Epidermal melanocyte (primary cell): ENCODE results near the gene LPIN2.
"Not testable (repeated sequence)": the region's sequence is repeated elsewhere in the genome, so short reads cannot be mapped to it uniquely, and the experiment has no call there.

Source experiments
- DNase-seq: peaks from one replicate; pipeline ENCODE4 v3.0.0; 2011; ENCODE audit warnings: low spot score; ENCODE audit not compliant: insufficient read length

Gene LPIN2

GRCh38 chr18:3010086-3010485, 2.9 kb downstream of the LPIN2 start:
- DNase-seq = no peak

- no peak for DNase-seq
Measured at GRCh38 chr18:3008541-3008940, 4.4 kb downstream of the LPIN2 start.

GRCh38 chr18:3007491-3007890, 5.5 kb downstream of the LPIN2 start:
- DNase-seq = no peak

GRCh38 chr18:3005462-3005861, 7.5 kb downstream of the LPIN2 start:
- no peak for DNase-seq

- not testable (repeated sequence) for DNase-seq
Measured at GRCh38 chr18:3003766-3004165, 9.2 kb downstream of the LPIN2 start.

GRCh38 chr18:3002732-3003131, 10.2 kb downstream of the LPIN2 start:
- DNase-seq = no peak

GRCh38 chr18:2998644-2999043, 14.3 kb downstream of the LPIN2 start:
- DNase-seq = no peak

- no peak for DNase-seq
Measured at GRCh38 chr18:2997846-2998564, 14.9 kb downstream of the LPIN2 start.

GRCh38 chr18:2997429-2997828, 15.5 kb downstream of the LPIN2 start:
- no peak for DNase-seq

GRCh38 chr18:2994603-2995432, 18.1 kb downstream of the LPIN2 start:
- DNase-seq = no peak

- no peak for DNase-seq
Measured at GRCh38 chr18:2994020-2994589, 18.8 kb downstream of the LPIN2 start.

- DNase-seq = no peak
Measured at GRCh38 chr18:2992995-2993877, 19.7 kb downstream of the LPIN2 start.

GRCh38 chr18:2990956-2991640, 21.8 kb downstream of the LPIN2 start:
- DNase-seq = no peak

- DNase-seq = no peak
Measured at GRCh38 chr18:2987876-2988790, 24.8 kb downstream of the LPIN2 start.

- DNase-seq = no peak
Measured at GRCh38 chr18:2986150-2986865, 26.6 kb downstream of the LPIN2 start.

- no peak for DNase-seq
Measured at GRCh38 chr18:2985628-2986027, 27.3 kb downstream of the LPIN2 start.

- DNase-seq = no peak
Measured at GRCh38 chr18:2984703-2985261, 28.2 kb downstream of the LPIN2 start.

GRCh38 chr18:2984091-2984490, 28.9 kb downstream of the LPIN2 start:
- DNase-seq = no peak

- no peak for DNase-seq
Measured at GRCh38 chr18:2983296-2983695, 29.6 kb downstream of the LPIN2 start.
